Astrocyte of the cerebellum (primary cell): ENCODE data around the gene ANXA2R.
A peak's percentile ranks its signal among the peaks of the same experiment; 100 is the strongest.

Experiments used
- DNase-seq: peaks from one replicate; pipeline ENCODE4 v3.0.0-alpha.2; 2011; ENCODE audit warnings: low read depth
- H3K4me3 ChIP-seq: 2 replicates; pipeline ENCODE4 v1.5.1; 2011; ENCODE audit warnings: mild to moderate bottlenecking, low read depth, low read length, moderate library complexity
- CTCF ChIP-seq: IDR thresholded peaks from 2 replicates; pipeline ENCODE4 v1.5.1; 2012; ENCODE audit warnings: low read length, low read depth, moderate library complexity, mild to moderate bottlenecking; ENCODE audit errors: missing control alignments
- in situ Hi-C: cut with HindIII; loops from 2 replicates; pipeline ENCODE4 v1.10.0; 2017; ENCODE audit warnings: low sequenced_read_pairs

Gene ANXA2R

GRCh38 chr5:42994555-42995359, 45.4 kb downstream of the ANXA2R start:
- TF ChIP-seq CTCF: peak; percentile 90
- in situ Hi-C loops: no loop called here
- peak overlapping the region; percentile 55 for H3K4me3 ChIP-seq
- DNase-seq: peak; percentile 91

GRCh38 chr5:42994246-42994554, 45.9 kb downstream of the ANXA2R start:
- DNase-seq: no peak
- peak overlapping the region; percentile 55 for H3K4me3 ChIP-seq
- TF ChIP-seq CTCF: no peak
- in situ Hi-C loops: no loop called here

GRCh38 chr5:42993516-42994245, 46.4 kb downstream of the ANXA2R start:
- in situ Hi-C loops: no loop called here
- DNase-seq: no peak
- no peak for TF ChIP-seq CTCF
- H3K4me3 ChIP-seq: peak overlapping the region; percentile 55

GRCh38 chr5:42992088-42992879, 47.8 kb downstream of the ANXA2R start:
- in situ Hi-C loops: no loop called here
- peak overlapping the region; percentile 55 for H3K4me3 ChIP-seq
- TF ChIP-seq CTCF: no peak
- no peak for DNase-seq

- no peak for TF ChIP-seq CTCF
- no peak for DNase-seq
- in situ Hi-C loops: no loop called here
Measured at GRCh38 chr5:42991404-42992087, 48.6 kb downstream of the ANXA2R start.

GRCh38 chr5:42990892-42991291, 49.2 kb downstream of the ANXA2R start:
- no peak for DNase-seq
- no peak for TF ChIP-seq CTCF
- in situ Hi-C loops: no loop called here
- H3K4me3 ChIP-seq: peak overlapping the region; percentile 55

More at GRCh38 chr5:42991404-42992087, 48.6 kb downstream of the ANXA2R start:
- peak overlapping the region; percentile 55 for H3K4me3 ChIP-seq
